Right forelimb (tissue), 1 donor: ENCODE results near the gene VPREB3.

Experiments used
- DNase-seq: peaks from one replicate; pipeline ENCODE4 v3.0.0-alpha.2; 2018

VPREB3 gene

GRCh38 chr22:23782252-23782651 is 28.0 kb upstream of the VPREB3 start:
- no peak for DNase-seq

DNA sequence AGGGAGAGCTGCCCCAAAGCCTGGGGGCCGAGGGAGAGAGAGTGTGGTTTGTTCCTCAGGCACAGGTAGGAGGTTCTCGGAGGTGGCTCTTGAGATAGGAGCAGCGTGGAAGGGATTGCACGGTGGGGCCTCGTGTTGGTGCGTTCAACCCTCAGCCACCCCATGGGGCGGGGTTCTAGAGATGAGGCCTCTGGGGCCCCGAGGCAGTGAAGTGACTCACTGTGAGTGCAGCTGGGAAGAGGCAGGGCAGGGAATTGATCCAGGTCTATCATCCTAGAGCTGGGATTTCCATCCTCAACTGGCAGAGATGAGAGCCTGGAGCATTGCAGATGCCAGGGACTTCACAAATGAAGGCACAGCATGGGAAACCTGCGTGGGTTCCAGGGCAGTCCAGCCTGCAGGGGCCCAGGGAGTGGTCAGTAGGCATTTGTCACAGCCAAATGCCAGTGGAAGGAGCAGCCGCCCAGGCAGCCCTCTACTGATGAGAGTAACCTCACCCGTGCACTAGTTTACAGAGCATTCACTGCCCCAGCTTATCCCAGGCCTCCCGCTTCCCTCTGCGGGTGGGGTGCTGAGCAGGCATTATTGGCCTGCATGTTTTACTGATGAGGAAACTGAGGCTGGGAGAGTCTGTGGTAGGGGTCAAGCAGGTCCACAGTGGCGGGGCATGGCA is 27.4 kb upstream of the VPREB3 start:
- DNase-seq: no peak

DNA sequence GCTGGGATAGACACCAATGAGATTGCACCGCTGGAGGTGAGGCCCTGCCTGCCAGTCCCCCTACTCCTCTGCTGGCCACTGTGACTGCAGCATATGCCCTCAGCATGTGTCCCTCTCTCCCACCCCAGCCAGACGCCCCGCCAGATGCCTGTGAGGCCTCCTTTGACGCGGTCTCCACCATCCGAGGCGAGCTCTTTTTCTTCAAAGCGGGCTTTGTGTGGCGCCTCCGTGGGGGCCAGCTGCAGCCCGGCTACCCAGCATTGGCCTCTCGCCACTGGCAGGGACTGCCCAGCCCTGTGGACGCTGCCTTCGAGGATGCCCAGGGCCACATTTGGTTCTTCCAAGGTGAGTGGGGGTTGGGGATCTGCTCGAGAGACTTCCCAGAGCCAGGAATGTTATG is 26.8 kb upstream of the VPREB3 start:
- DNase-seq: no peak

- no peak for DNase-seq
Observed at GRCh38 chr22:23780146-23780748, 26.0 kb upstream of the VPREB3 start.

DNA sequence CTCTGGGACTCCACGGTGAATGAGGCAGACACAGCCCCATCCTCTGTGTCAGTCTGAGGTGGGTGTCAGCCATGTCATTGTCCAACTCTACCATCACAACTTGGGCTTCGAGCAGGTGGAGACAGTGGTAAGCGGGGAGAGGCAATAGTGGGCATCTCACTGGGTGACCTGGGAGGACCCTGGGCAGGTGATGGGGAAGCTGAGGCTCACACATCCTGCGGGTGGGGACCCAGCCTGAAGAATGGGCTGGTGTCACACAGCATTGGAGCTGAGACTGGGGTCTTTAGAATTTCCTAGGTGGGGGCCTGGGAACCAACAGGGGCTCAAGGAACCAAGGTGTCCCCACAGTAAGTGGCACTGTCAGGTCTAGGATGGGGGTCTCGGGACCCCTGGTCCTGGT is 25.5 kb upstream of the VPREB3 start:
- DNase-seq: no peak

GRCh38 chr22:23779083-23779482 is 24.9 kb upstream of the VPREB3 start:
- DNase-seq: no peak

GRCh38 chr22:23778577-23778900 is 24.3 kb upstream of the VPREB3 start:
- no peak for DNase-seq

DNA sequence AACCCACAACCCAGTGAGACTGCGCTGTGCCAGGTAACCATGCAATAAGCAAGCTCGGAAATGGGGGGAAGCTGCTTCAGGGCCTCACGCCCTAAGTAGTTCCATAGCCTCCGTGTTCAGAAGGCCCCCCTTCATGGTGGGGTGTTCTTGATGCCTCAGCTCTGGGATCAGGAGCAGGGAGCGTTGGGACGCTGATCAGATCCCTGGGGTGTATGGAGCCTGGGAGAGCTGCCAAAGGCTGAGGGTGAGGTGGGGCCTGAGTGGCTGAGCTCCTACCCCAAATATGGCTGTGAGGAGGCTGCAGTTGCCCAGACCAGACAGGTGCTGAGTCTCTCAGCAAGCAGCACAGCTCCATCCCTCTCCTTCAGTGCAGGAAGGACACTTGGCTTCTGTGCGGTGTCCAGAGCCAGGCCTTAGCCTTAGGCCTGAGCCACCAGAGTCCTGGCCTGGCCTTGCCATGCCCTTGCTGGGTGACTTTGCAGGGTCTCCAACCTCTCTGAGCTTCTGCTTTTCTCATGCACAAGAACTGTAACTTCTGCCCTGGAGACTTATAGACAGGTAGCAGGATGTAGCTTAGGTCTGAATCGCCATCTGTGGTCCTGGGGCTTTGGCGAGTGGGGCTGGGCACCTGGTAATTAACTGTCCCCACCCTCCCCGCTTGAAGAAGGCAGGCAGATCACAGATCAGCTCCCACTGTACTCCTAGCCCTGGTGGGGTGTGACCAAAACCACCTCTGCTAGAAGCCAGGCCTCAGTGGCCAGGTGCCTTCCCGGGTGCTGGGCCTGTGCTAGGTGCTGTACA is 23.8 kb upstream of the VPREB3 start:
- DNase-seq: no peak

GRCh38 chr22:23775779-23776375 is 21.7 kb upstream of the VPREB3 start:
- DNase-seq: no peak

DNA sequence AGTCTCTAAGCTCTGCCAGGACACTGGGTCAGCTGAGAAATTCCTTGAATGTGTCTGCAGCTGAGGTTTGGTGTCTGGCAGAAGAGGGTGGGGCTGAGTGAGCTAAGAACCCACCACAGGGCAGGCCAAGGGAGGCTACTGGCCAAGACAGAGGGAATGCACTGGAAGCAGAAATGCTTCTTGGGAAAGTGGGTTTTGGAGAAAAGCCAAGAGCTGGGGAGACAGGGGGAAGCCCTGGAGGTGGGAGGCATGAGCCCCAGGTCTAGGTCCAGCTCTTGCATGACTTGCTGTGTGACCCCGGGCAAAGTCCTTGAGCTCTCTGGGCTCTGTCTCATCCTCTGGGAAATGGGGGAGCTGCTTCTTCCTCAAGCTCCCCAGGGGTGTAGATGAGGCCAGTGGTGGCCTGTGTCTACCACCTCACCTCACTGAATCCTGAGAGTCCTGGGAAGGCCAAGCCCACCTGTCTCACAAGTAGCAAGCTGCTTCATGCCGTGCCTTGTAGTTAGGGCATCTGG is 20.8 kb upstream of the VPREB3 start:
- no peak for DNase-seq

- DNase-seq: no peak
Observed at GRCh38 chr22:23774114-23774921, 20.1 kb upstream of the VPREB3 start.

GRCh38 chr22:23773483-23774113 is 19.4 kb upstream of the VPREB3 start:
- DNase-seq: no peak

- DNase-seq: peak; percentile 80
Observed at GRCh38 chr22:23772649-23773473, 18.6 kb upstream of the VPREB3 start, which contains the start of gene MMP11. TSS of gene MMP11 (plus strand) at chr22:23772849. CDS start at chr22:23772871, 22 bp downstream.

DNA sequence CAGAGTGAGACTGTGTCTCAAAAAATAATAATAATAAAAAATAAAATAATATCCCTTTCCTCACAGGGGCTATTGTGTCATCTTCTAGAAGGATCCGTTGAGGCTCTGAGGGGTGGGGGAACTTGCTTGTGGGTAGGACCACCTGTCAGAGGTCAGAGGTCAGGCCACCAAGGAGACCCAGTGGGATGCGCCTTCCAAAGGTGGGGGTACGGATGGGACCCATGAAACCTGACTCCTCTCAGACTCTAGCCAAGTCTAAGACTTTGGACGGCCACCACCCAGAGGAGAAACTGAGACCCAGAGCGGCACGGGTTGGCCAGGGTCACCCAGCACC is 18.1 kb upstream of the VPREB3 start:
- no peak for DNase-seq

DNA sequence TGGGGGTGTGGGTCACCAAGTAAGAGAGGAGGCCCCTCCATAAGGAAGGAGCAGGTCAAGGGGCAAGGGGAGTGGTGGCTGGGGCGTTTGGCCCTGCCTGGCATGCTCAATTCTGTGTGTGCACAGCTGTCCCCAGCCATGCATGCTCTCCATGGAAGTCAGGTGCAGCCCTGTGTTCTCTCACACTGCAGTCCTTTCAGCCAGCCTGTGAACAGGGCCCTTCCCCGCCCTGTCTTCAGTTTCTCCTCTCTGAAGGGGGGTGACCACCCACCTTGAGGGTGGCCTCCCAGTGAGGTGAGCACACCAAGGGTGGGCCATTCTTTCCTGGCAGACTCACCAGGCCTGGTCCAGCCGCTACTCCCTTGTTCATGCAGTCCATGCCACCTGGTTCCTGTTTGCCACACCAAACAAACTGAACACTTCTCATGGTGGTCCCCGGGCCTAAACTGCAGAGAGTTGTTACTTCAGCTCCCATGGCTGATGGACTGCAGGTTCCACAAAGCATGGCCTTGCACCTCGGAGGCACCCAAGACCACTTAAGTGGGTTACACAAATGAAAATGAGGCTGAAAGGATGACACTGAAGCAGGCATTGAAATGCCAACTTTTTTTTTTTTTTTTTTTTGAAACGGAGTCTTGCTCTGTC is 15.2 kb upstream of the VPREB3 start:
- no peak for DNase-seq

- DNase-seq: peak; percentile 89
Observed at GRCh38 chr22:23767673-23768548, 13.7 kb upstream of the VPREB3 start, which contains the start of gene CHCHD10. TSS of gene CHCHD10 (minus strand) at chr22:23767972. CDS start at chr22:23767874, 98 bp downstream.

GRCh38 chr22:23767303-23767672 is 13.1 kb upstream of the VPREB3 start:
- no peak for DNase-seq

- DNase-seq: no peak
Observed at GRCh38 chr22:23764899-23765881, 11.0 kb upstream of the VPREB3 start.
